AG04450 (cell line): ENCODE data around the gene STK16. TPM values are rescaled to one million over a fixed set of nuclear protein-coding genes. Genes with fewer than 3 reads are reported as not detected.

Source experiments
- CTCF ChIA-PET: fragments of 300-600, 350-600 bp; formaldehyde crosslinking; extraction: SDS; loops from one replicate; lab custom pipeline; 2022; ENCODE audit warnings: antibody characterized with exemption, inconsistent platforms; lab: Charles Lee
- POLR2A ChIA-PET: fragments of 350-600 bp; formaldehyde crosslinking; extraction: SDS; loops from one replicate; lab custom pipeline; 2021; ENCODE audit warnings: antibody characterized with exemption, inconsistent platforms; lab: Yijun Ruan, JAX
- DNase-seq: peaks from one replicate; pipeline ENCODE4 v3.0.0-alpha.2; 2011; ENCODE audit warnings: low read depth, low spot score
- H3K27ac ChIP-seq: one replicate; pipeline ENCODE4 v1.5.1; 2012; ENCODE audit warnings: low read depth, low read length, control low read depth
- H3K27me3 ChIP-seq: one replicate; pipeline ENCODE4 v1.6.0; 2012; ENCODE audit warnings: low read length; ENCODE audit not compliant: control insufficient read depth, insufficient read depth
- H3K4me3 ChIP-seq: 2 replicates; pipeline ENCODE4 v1.5.1; 2011; ENCODE audit warnings: mild to moderate bottlenecking, low read depth, low read length, control low read depth
- H3K9me3 ChIP-seq: 2 replicates; pipeline ENCODE4 v1.5.1; 2012; ENCODE audit warnings: low read length; ENCODE audit not compliant: control insufficient read depth, insufficient read depth
- CTCF ChIP-seq: IDR thresholded peaks from 2 replicates; pipeline ENCODE4 v1.5.1; 2011; ENCODE audit warnings: low read depth, low read length, control low read depth, inconsistent platforms
- polyA plus RNA-seq: library from polyadenylated mRNA; depleted of rRNA; stranded (reverse); fragments of >200 nt; gene quantifications from 2 replicates; pipeline ENCODE4 v1.2.3, GENCODE V29; 2011

Gene STK16
- polyA plus RNA-seq, 1 experiment = 33.9 TPM

- Histone ChIP-seq H3K4me3 (no peak overlapping the region), H3K27me3 (no peaks in the 10 kb centered on the region), H3K9me3 (no peaks in the 10 kb centered on the region), H3K27ac (no peak overlapping the region)
- TF ChIP-seq CTCF = no peak
- DNase-seq = no peak
- ChIA-PET POLR2A (interaction anchor here (0.7 to 2.5 kb wide), 2 partner anchors 12 to 62 kb away, joined by 3 to 8 read pairs; partner anchors contain the start of genes ANKZF1, ATG9A and DNAJB2), CTCF (interaction anchor here (1.3 to 12.4 kb wide), 5 partner anchors 8 to 132 kb away, joined by 3 to 131 read pairs (median 7); partner anchors contain the start of genes NHEJ1 and ZFAND2B)
These were observed 46.1 kb downstream of the STK16 start for GRCh38 chr2:219291394-219291793.

GRCh38 chr2:219291910-219292490 lies 46.7 kb downstream of the STK16 start:
- TF ChIP-seq CTCF = no peak
- DNase-seq = no peak
- Histone ChIP-seq H3K27ac (no peak overlapping the region), H3K4me3 (no peak overlapping the region), H3K27me3 (no peaks in the 10 kb centered on the region), H3K9me3 (no peaks in the 10 kb centered on the region)
- CTCF ChIA-PET = interaction anchor here (1.3 to 12.4 kb wide), 7 partner anchors 8 to 133 kb away, joined by 3 to 131 read pairs (median 7); partner anchors contain the start of genes NHEJ1 and ZFAND2B
- POLR2A ChIA-PET = interaction anchor here (0.7 kb wide), 1 partner anchor 63 kb away, joined by 3 read pairs; the partner anchor contains the start of genes ANKZF1 and ATG9A

GRCh38 chr2:219292616-219293015 lies 47.3 kb downstream of the STK16 start:
- H3K4me3 ChIP-seq = no peak overlapping the region
- H3K9me3 ChIP-seq = no peaks in the 10 kb centered on the region
- DNase-seq = no peak
- CTCF ChIA-PET = interaction anchor here (1.3 to 12.4 kb wide), 7 partner anchors 15 to 134 kb away, joined by 3 to 131 read pairs (median 6); partner anchors contain the start of genes NHEJ1 and ZFAND2B
- no peak for TF ChIP-seq CTCF
- POLR2A ChIA-PET = no interaction called here
- no peaks in the 10 kb centered on the region for H3K27me3 ChIP-seq
- no peak overlapping the region for H3K27ac ChIP-seq

- ChIA-PET POLR2A (interaction anchor here (0.7 to 1.0 kb wide), 2 partner anchors 14 to 15 kb away, joined by 3 to 8 read pairs; partner anchors contain the start of gene DNAJB2), CTCF (interaction anchor here (0.6 to 12.4 kb wide), 11 partner anchors 13 to 1147 kb away, joined by 3 to 131 read pairs (median 6); partner anchors contain the start of genes ANKZF1, ATG9A, CNPPD1 and DNPEP)
- no peak overlapping the region for H3K4me3 ChIP-seq
- H3K27ac ChIP-seq = no peak overlapping the region
- H3K9me3 ChIP-seq = no peaks in the 10 kb centered on the region
- DNase-seq = no peak
- no peaks in the 10 kb centered on the region for H3K27me3 ChIP-seq
- TF ChIP-seq CTCF = no peak
These were observed 48.5 kb downstream of the STK16 start for GRCh38 chr2:219293736-219294231.
